Measurements from ENCODE around the gene ZNF343.

GRCh38 chr20:2516399-2516798 lies 7.7 kb upstream of the ZNF343 start:
- TF ChIP-seq CTCF (IDR thresholded peaks at IDR 0.05; ENCODE audit: poor library complexity) (no peak), EZH2 (IDR thresholded peaks at IDR 0.05; ENCODE audit: borderline replicate concordance) (no peak), EZH2phosphoT487 (IDR thresholded peaks at IDR 0.05; ENCODE audit: low read depth, severe bottlenecking, unreplicated experiment) (no peak)

Measured in hepatocyte (in vitro differentiated cells).